Upper lobe of left lung (tissue), 4 donors: ENCODE measurements around the gene RPL34.

Experiments used
- CTCF ChIP-seq, 6 experiments: fragments of 450-650 bp in 4 of 6; fragments of 200-600 bp in 2 of 6; sonication (generic) in 2 of 6; IDR thresholded peaks; one replicate each; pipeline ENCODE4 v1.5.1; 2016 to 2019; ENCODE audit warnings: antibody characterized with exemption in 6 of 6
- EP300 ChIP-seq, 4 donors: sonication (generic); formaldehyde crosslinking; IDR thresholded peaks; one replicate each; pipeline ENCODE4 v1.5.1; 2017; ENCODE audit warnings: antibody characterized with exemption in 4 of 4, control low read depth in 2 of 4
- POLR2A ChIP-seq, 4 donors: fragments of 450-650 bp; IDR thresholded peaks; one replicate each; pipeline ENCODE4 v1.5.1; 2016 to 2017; ENCODE audit warnings: antibody characterized with exemption in 4 of 4, mild to moderate bottlenecking in 2 of 4
- POLR2AphosphoS5 ChIP-seq, 2 donors: sonication (generic); formaldehyde crosslinking; IDR thresholded peaks; one replicate each; pipeline ENCODE4 v1.5.1; 2017; ENCODE audit warnings: antibody characterized with exemption in 2 of 2

- TF ChIP-seq POLR2A (IDR thresholded peaks at IDR 0.05): no peak
- TF ChIP-seq POLR2AphosphoS5 (IDR thresholded peaks at IDR 0.05): no peak
- no peak for TF ChIP-seq CTCF (IDR thresholded peaks at IDR 0.05)
- TF ChIP-seq EP300 (IDR thresholded peaks at IDR 0.05): no peak
These were observed 843 bp downstream of the RPL34 start for GRCh38 chr4:108620933-108621905.
